ENCODE results near the gene FANCF.

- TF ChIP-seq CTCF (conservative IDR thresholded peaks at IDR 0.05; ENCODE audit: low read depth, low read length): no peak
- no peak for TF ChIP-seq EZH2 (IDR thresholded peaks at IDR 0.05; ENCODE audit: low read length, unreplicated experiment)
Measured at GRCh38 chr11:22674470-22675439, 49.1 kb upstream of the FANCF start.

Data from PC-3 (cell line).